Measurements from ENCODE around the gene TCEA2.

The TCEA2 gene

GRCh38 chr20:64038565-64039292 is 24.3 kb upstream of the TCEA2 start:
- H3K27me3 ChIP-seq (ENCODE audit: insufficient read depth, low read depth, severe bottlenecking): no peaks in the 10 kb centered on the region
- peak; percentile 70 for DNase-seq
- TF ChIP-seq, protein P1, sequence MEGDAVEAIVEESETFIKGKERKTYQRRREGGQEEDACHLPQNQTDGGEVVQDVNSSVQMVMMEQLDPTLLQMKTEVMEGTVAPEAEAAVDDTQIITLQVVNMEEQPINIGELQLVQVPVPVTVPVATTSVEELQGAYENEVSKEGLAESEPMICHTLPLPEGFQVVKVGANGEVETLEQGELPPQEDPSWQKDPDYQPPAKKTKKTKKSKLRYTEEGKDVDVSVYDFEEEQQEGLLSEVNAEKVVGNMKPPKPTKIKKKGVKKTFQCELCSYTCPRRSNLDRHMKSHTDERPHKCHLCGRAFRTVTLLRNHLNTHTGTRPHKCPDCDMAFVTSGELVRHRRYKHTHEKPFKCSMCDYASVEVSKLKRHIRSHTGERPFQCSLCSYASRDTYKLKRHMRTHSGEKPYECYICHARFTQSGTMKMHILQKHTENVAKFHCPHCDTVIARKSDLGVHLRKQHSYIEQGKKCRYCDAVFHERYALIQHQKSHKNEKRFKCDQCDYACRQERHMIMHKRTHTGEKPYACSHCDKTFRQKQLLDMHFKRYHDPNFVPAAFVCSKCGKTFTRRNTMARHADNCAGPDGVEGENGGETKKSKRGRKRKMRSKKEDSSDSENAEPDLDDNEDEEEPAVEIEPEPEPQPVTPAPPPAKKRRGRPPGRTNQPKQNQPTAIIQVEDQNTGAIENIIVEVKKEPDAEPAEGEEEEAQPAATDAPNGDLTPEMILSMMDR (IDR thresholded peaks at IDR 0.05; ENCODE audit: low read depth, low read length): peak; percentile 67
- no peaks in the 10 kb centered on the region for H3K9me3 ChIP-seq (ENCODE audit: severe bottlenecking)
- H3K4me3 ChIP-seq (ENCODE audit: low read depth, low read length): peak overlapping the region; percentile 49
- peak overlapping the region; percentile 78 for H3K27ac ChIP-seq
- no peaks in the 10 kb centered on the region for H3K36me3 ChIP-seq

DNA sequence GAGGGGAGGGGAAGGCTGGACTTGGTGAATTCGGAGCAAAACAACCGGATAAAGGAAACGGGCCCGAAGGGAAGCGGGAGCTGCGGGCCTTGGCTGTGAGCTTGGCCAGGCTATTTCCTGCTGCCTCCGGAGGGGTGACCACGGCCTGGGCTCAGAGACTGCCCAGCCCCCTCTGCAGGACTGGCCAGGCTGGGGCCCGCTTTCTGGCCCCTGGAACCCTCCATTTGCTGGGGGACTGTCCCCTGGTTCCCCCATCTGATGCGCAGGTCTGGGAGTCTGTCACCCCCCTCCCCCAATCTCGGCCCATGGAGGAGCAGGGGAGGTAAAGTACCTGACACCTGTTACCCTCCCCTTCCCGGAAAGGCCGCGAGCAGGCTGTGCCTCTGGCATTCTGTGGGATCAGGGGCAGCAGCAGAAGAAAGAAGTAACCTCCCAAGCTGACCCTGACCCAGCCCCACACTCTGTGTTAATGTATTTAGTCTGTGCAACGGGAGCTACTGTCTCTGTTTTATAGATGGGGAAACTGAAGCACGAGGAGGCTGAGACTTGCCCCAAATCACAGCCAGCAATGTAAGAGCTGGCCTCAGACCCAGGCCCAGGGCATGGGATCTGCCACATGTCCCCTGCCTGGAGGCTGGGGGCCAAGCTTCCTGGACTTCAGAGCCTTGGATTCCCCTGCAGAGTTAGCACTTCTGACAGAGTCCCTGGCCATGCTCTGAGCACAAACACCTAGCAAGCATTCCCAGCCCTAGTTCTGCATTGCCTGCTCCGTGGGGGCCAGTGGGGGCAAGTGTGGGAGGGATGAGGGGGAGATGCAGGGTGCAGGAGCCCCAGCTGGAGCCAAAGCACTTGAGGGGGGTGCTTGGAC is 23.5 kb upstream of the TCEA2 start:
- Histone ChIP-seq H3K4me3 (ENCODE audit: low read depth, low read length) (peak overlapping the region; percentile 49), H3K27me3 (ENCODE audit: insufficient read depth, low read depth, severe bottlenecking) (no peaks in the 10 kb centered on the region), H3K27ac (peak overlapping the region; percentile 78), H3K9me3 (ENCODE audit: severe bottlenecking) (no peaks in the 10 kb centered on the region), H3K36me3 (no peaks in the 10 kb centered on the region)
- TF ChIP-seq, protein P1 (IDR thresholded peaks at IDR 0.05; ENCODE audit: low read depth, low read length): no peak
- no peak for DNase-seq

DNA sequence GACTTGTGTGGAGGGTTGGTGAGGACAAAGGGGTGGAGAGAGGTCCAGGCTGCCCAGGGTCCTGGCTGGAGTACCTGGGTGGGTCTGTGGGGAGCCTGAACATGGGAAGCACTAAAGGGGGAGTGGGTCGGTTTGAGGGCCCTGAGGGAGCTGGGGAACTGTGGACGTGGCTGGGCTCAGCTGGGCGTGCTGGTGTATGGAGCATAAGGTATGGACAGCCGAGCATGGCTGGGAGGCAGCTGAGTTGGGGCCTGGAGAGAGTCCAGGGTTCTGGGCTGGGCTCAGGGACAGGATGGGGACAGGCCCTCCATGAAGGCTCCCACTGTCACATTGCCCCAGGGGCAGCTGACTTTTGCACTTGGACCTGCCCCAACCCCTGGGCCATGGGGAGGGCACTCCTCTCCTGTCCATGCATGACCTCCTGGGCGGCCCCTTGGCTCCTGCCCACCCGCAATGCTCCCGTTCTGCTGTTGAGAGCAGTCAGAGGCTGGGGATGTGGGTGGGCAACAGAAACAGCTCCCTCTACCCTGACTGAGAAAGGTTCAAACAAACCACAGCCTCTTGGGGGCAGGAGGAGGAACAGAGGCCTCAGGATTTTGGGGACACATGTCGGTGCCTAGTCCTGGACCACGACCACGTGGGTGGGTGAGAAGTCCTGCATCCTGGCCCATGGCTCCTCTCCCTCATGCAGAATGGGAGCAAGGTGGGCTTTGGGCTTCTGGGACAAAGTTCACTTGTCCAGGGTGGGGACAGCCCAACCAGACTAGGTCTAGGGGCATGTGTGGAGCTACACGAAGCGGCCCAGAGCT is 22.6 kb upstream of the TCEA2 start:
- H3K27ac ChIP-seq: no peak overlapping the region
- no peak overlapping the region for H3K4me3 ChIP-seq (ENCODE audit: low read depth, low read length)
- TF ChIP-seq, protein P1 (IDR thresholded peaks at IDR 0.05; ENCODE audit: low read depth, low read length): no peak
- no peaks in the 10 kb centered on the region for H3K36me3 ChIP-seq
- H3K9me3 ChIP-seq (ENCODE audit: severe bottlenecking): no peaks in the 10 kb centered on the region
- DNase-seq: no peak
- H3K27me3 ChIP-seq (ENCODE audit: insufficient read depth, low read depth, severe bottlenecking): no peaks in the 10 kb centered on the region

DNA sequence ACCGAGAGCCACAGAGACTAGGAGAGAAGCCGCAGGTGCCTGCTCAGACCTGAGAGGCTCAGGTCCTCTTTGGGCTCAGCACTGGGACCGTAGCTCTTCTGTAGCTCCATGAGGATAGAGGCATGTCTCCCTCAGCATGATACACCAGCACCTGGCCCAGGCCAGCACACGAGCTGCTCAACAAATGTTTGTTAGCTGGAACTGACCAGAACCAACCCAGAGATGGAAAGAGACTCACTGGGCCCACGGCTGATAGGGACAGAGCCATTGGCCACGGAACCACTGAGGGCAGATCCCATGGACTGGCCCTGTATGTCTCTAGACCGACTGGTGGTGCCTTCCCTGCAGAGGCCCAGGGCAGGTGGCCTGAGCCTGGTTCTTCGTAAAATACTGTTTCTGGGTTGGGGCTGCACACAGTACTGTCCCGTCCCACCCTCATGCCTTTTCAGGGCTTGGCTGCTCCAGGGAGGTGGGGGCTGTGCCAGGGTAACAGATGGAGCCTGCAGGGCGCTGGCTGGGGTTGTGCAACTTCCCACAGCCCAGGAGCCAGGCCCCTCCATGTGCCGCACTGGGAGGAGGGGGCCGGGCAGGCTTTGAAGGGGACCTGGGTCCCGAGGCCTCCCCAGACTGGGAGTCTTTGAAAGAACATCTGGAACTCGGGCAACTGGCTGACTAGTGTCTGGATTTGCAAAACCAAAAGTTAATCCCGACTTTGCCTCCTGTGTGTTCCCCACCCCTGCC is 21.8 kb upstream of the TCEA2 start:
- no peaks in the 10 kb centered on the region for H3K36me3 ChIP-seq
- H3K27me3 ChIP-seq (ENCODE audit: insufficient read depth, low read depth, severe bottlenecking): no peaks in the 10 kb centered on the region
- H3K4me3 ChIP-seq (ENCODE audit: low read depth, low read length): no peak overlapping the region
- TF ChIP-seq, protein P1 (IDR thresholded peaks at IDR 0.05; ENCODE audit: low read depth, low read length): no peak
- no peaks in the 10 kb centered on the region for H3K9me3 ChIP-seq (ENCODE audit: severe bottlenecking)
- DNase-seq: no peak
- H3K27ac ChIP-seq: no peak overlapping the region

- no peak for DNase-seq
- TF ChIP-seq, protein P1 (IDR thresholded peaks at IDR 0.05; ENCODE audit: low read depth, low read length): no peak
- Histone ChIP-seq H3K36me3 (no peaks in the 10 kb centered on the region), H3K9me3 (ENCODE audit: severe bottlenecking) (no peaks in the 10 kb centered on the region), H3K27me3 (ENCODE audit: insufficient read depth, low read depth, severe bottlenecking) (no peaks in the 10 kb centered on the region), H3K4me3 (ENCODE audit: low read depth, low read length) (peak overlapping the region; percentile 52), H3K27ac (no peak overlapping the region)
Observed at GRCh38 chr20:64041781-64042053, 21.3 kb upstream of the TCEA2 start.

Measured in WERI-Rb-1 (cell line).